B cell (primary cell): ENCODE data around the gene LHX6.

Source experiments
- EZH2 ChIP-seq: IDR thresholded peaks from 2 replicates; pipeline ENCODE4 v1.6.1; 2012; ENCODE audit warnings: borderline replicate concordance, low read depth, mild to moderate bottlenecking, moderate library complexity, low read length; ENCODE audit not compliant: insufficient read depth, poor library complexity, severe bottlenecking
- TF ChIP-seq, protein P1 (sequence below): fragments of 200-600 bp; IDR thresholded peaks from one replicate; pipeline ENCODE4 v1.8.0; 2022; ENCODE audit warnings: antibody characterized with exemption, mild to moderate bottlenecking

DNA sequence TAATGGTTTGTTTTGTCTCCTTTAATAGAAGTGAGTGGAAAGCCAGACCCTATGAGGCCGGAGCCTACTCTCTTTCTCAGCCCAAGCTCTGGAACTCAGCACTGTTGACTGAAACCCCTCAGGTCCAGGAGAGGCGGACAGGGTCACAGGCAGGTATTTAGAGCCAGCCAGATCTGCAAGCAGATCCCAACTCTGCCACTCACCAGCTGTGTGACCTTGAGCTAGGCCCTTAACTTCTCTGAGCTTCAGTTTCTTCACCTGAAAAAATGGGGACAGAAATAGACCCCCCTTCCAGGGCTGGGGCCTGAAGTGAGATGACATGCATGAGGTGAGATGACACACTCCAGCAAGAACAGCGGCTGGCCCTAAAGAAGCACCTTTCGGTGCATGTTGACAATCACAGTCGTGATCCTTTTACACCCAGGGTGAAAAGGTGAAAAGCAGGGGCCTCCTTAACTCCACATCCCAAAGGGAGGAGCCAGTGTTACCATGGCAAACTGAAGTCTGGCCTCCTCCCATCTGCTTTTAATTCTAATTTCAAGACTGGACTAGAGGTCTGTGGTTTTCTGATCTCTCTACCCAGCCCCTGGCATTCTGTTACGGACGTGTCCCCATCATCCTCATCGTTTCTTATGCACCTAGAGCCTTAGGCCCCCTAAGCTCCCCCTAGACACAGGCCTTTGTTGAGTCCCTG lies 41.8 kb downstream of the LHX6 start:
- TF ChIP-seq, protein P1, sequence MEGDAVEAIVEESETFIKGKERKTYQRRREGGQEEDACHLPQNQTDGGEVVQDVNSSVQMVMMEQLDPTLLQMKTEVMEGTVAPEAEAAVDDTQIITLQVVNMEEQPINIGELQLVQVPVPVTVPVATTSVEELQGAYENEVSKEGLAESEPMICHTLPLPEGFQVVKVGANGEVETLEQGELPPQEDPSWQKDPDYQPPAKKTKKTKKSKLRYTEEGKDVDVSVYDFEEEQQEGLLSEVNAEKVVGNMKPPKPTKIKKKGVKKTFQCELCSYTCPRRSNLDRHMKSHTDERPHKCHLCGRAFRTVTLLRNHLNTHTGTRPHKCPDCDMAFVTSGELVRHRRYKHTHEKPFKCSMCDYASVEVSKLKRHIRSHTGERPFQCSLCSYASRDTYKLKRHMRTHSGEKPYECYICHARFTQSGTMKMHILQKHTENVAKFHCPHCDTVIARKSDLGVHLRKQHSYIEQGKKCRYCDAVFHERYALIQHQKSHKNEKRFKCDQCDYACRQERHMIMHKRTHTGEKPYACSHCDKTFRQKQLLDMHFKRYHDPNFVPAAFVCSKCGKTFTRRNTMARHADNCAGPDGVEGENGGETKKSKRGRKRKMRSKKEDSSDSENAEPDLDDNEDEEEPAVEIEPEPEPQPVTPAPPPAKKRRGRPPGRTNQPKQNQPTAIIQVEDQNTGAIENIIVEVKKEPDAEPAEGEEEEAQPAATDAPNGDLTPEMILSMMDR, result no peak
- no peak for TF ChIP-seq EZH2
